ENCODE results near the gene RFTN1.

Gene RFTN1

GRCh38 chr3:16456784-16457415 is 56.6 kb downstream of the RFTN1 start:
- Histone ChIP-seq H3K4me1 (peaks cover 7% of the 10 kb centered on the region), H3K4me3 (ENCODE audit: low read depth, low read length) (no peak overlapping the region), H3K27me3 (no peaks in the 10 kb centered on the region), H3K36me3 (no peaks in the 10 kb centered on the region), H3K9me3 (no peaks in the 10 kb centered on the region)
- TF ChIP-seq CTCF (IDR thresholded peaks at IDR 0.05; ENCODE audit: low read depth, low read length), result no peak
- DNase-seq, result no peak

- Histone ChIP-seq H3K9me3 (no peaks in the 10 kb centered on the region), H3K4me3 (ENCODE audit: low read depth, low read length) (no peak overlapping the region), H3K27me3 (no peaks in the 10 kb centered on the region), H3K4me1 (peaks cover 7% of the 10 kb centered on the region), H3K36me3 (no peaks in the 10 kb centered on the region)
- TF ChIP-seq CTCF (IDR thresholded peaks at IDR 0.05; ENCODE audit: low read depth, low read length), result no peak
- no peak for DNase-seq
Observed at GRCh38 chr3:16455966-16456365, 57.5 kb downstream of the RFTN1 start.

- no peaks in the 10 kb centered on the region for H3K36me3 ChIP-seq
- H3K9me3 ChIP-seq, result no peaks in the 10 kb centered on the region
- DNase-seq, result no peak
- H3K27me3 ChIP-seq, result no peaks in the 10 kb centered on the region
- H3K4me3 ChIP-seq (ENCODE audit: low read depth, low read length), result no peak overlapping the region
- H3K4me1 ChIP-seq, result no peaks in the 10 kb centered on the region
- TF ChIP-seq CTCF (IDR thresholded peaks at IDR 0.05; ENCODE audit: low read depth, low read length), result no peak
Observed at GRCh38 chr3:16455001-16455400, 58.5 kb downstream of the RFTN1 start.

GRCh38 chr3:16452261-16452660 is 61.2 kb downstream of the RFTN1 start:
- no peaks in the 10 kb centered on the region for H3K9me3 ChIP-seq
- no peak for TF ChIP-seq CTCF (IDR thresholded peaks at IDR 0.05; ENCODE audit: low read depth, low read length)
- DNase-seq, result no peak
- no peaks in the 10 kb centered on the region for H3K36me3 ChIP-seq
- no peaks in the 10 kb centered on the region for H3K4me1 ChIP-seq
- H3K27me3 ChIP-seq, result no peaks in the 10 kb centered on the region
- H3K4me3 ChIP-seq (ENCODE audit: low read depth, low read length), result no peak overlapping the region

GRCh38 chr3:16449369-16449768 is 64.1 kb downstream of the RFTN1 start:
- Histone ChIP-seq H3K9me3 (no peaks in the 10 kb centered on the region), H3K36me3 (no peaks in the 10 kb centered on the region), H3K27me3 (no peaks in the 10 kb centered on the region), H3K4me3 (ENCODE audit: low read depth, low read length) (no peak overlapping the region), H3K4me1 (no peaks in the 10 kb centered on the region)
- no peak for TF ChIP-seq CTCF (IDR thresholded peaks at IDR 0.05; ENCODE audit: low read depth, low read length)
- no peak for DNase-seq

- no peak for TF ChIP-seq CTCF (IDR thresholded peaks at IDR 0.05; ENCODE audit: low read depth, low read length)
- no peaks in the 10 kb centered on the region for H3K27me3 ChIP-seq
- no peak for DNase-seq
Observed at GRCh38 chr3:16448639-16449070, 64.8 kb downstream of the RFTN1 start.

More at GRCh38 chr3:16448639-16449070, 64.8 kb downstream of the RFTN1 start:
- Histone ChIP-seq H3K4me3 (ENCODE audit: low read depth, low read length) (no peak overlapping the region), H3K9me3 (no peaks in the 10 kb centered on the region), H3K4me1 (no peaks in the 10 kb centered on the region), H3K36me3 (no peaks in the 10 kb centered on the region)
